HFFc6 (cell line): ENCODE measurements around the gene PITX3. TPM values are rescaled to one million over a fixed set of nuclear protein-coding genes. Genes with fewer than 3 reads are reported as not detected.

ENCODE experiments used
- DNase-seq: peaks from one replicate; pipeline ENCODE4 v3.0.0-alpha.2; 2018
- H3K27ac Mint-ChIP-seq: 2 replicates; pipeline ENCODE4 v1.8.0; 2020; ENCODE audit warnings: mild to moderate bottlenecking, mixed read lengths
- H3K27me3 Mint-ChIP-seq: 2 replicates; pipeline ENCODE4 v1.8.0; 2021; ENCODE audit warnings: mild to moderate bottlenecking, moderate library complexity, mixed read lengths; ENCODE audit not compliant: insufficient read depth
- H3K36me3 Mint-ChIP-seq: 2 replicates; pipeline ENCODE4 v1.8.0; 2021; ENCODE audit warnings: low read depth, mixed read lengths
- H3K4me1 Mint-ChIP-seq: 2 replicates; pipeline ENCODE4 v1.8.0; 2020; ENCODE audit warnings: low read depth, mixed read lengths
- H3K4me3 Mint-ChIP-seq: 2 replicates; pipeline ENCODE4 v1.8.0; 2020; ENCODE audit warnings: mild to moderate bottlenecking, moderate library complexity, mixed read lengths
- H3K9me3 Mint-ChIP-seq: 2 replicates; pipeline ENCODE4 v1.8.0; 2020; ENCODE audit warnings: mild to moderate bottlenecking, mixed read lengths
- CTCF ChIP-seq: fragments of 200-600 bp; sonication (generic); IDR thresholded peaks from 2 replicates; pipeline ENCODE4 v1.5.0; 2021; ENCODE audit warnings: antibody characterized with exemption, mild to moderate bottlenecking
- total RNA-seq, 6 experiments: library from RNA; stranded (reverse); fragmentation: NEBNext Ultra II Directional; extraction: Animal tissue kit (Norgen Biotek cat#: 25700); gene quantifications; 2 replicates in 1 of 6; 3 replicates in 5 of 6; pipeline ENCODE4 v1.2.3, GENCODE V29; 2021

PITX3 gene
- total RNA-seq, 6 experiments from 2014 or later, result 0.14 TPM; not detected in 5

- peak overlapping the region; percentile 83 for H3K4me3 Mint-ChIP-seq
These were observed 11.5 kb downstream of the PITX3 start for GRCh38 chr10:102229810-102230263.

GRCh38 chr10:102227050-102227449, 14.3 kb downstream of the PITX3 start:
- TF ChIP-seq CTCF, result no peak
- Mint-ChIP-seq H3K27ac (no peak overlapping the region; the same call in 1 of the 2 replicates), H3K36me3 (no peaks in the 10 kb centered on the region), H3K4me3 (no peak overlapping the region), H3K4me1 (peaks cover 36% of the 10 kb centered on the region), H3K27me3 (peaks cover 22% of the 10 kb centered on the region), H3K9me3 (no peaks in the 10 kb centered on the region)
- peak; percentile 52 for DNase-seq

More at GRCh38 chr10:102229810-102230263, 11.5 kb downstream of the PITX3 start:
- Mint-ChIP-seq H3K27ac (no peak overlapping the region), H3K27me3 (peaks cover 11% of the 10 kb centered on the region), H3K9me3 (no peaks in the 10 kb centered on the region), H3K36me3 (no peaks in the 10 kb centered on the region), H3K4me1 (peaks cover 30% of the 10 kb centered on the region)
- TF ChIP-seq CTCF, result peak; percentile 96
- DNase-seq, result peak; percentile 42

- Mint-ChIP-seq H3K4me3 (peak overlapping the region; percentile 80), H3K4me1 (peaks cover 36% of the 10 kb centered on the region), H3K27me3 (peaks cover 23% of the 10 kb centered on the region), H3K36me3 (no peaks in the 10 kb centered on the region), H3K9me3 (no peaks in the 10 kb centered on the region), H3K27ac (peak overlapping the region; percentile 91; the same call in 1 of the 2 replicates)
- TF ChIP-seq CTCF, result no peak
- no peak for DNase-seq
These were observed 14.8 kb downstream of the PITX3 start for GRCh38 chr10:102226542-102226870.

GRCh38 chr10:102225646-102226541, 15.4 kb downstream of the PITX3 start, which contains the start of gene ELOVL3:
ELOVL3 (plus strand) TSS chr10:102226299; CDS start chr10:102226549, 250 bp downstream.
- Mint-ChIP-seq H3K36me3 (no peaks in the 10 kb centered on the region), H3K27me3 (peaks cover 28% of the 10 kb centered on the region), H3K4me3 (peak within 1 kb of the TSS; percentile 80), H3K27ac (peak within 1 kb of the TSS; percentile 91), H3K4me1 (peaks cover 36% of the 10 kb centered on the region), H3K9me3 (no peaks in the 10 kb centered on the region)
- DNase-seq, result peak; percentile 74
- TF ChIP-seq CTCF, result no peak

- DNase-seq, result no peak
- TF ChIP-seq CTCF, result no peak
- Mint-ChIP-seq H3K27ac (no peak overlapping the region), H3K4me3 (no peak overlapping the region), H3K27me3 (peaks cover 25% of the 10 kb centered on the region), H3K4me1 (peaks cover 30% of the 10 kb centered on the region), H3K9me3 (no peaks in the 10 kb centered on the region), H3K36me3 (no peaks in the 10 kb centered on the region)
These were observed 18.5 kb downstream of the PITX3 start for GRCh38 chr10:102222797-102223196.
